DND-41 (cell line): ENCODE measurements around the gene UBN2.

Experiments
- CTCF ChIP-seq: IDR thresholded peaks from 2 replicates; pipeline ENCODE4 v1.5.1; 2012; ENCODE audit warnings: borderline replicate concordance, low read length, moderate library complexity, mild to moderate bottlenecking; ENCODE audit not compliant: poor library complexity, severe bottlenecking; ENCODE audit errors: extremely low read depth
- EZH2 ChIP-seq: IDR thresholded peaks from 3 replicates; pipeline ENCODE4 v1.6.1; 2012; ENCODE audit warnings: borderline replicate concordance, low read depth, mild to moderate bottlenecking, moderate library complexity, low read length, inconsistent platforms; ENCODE audit not compliant: severe bottlenecking

- no peak for TF ChIP-seq EZH2
- TF ChIP-seq CTCF, result no peak
Measured at GRCh38 chr7:139183251-139183650, 47.8 kb upstream of the UBN2 start.
